H1 (cell line): Measurements from ENCODE around the gene CD3D. TPM values are rescaled to one million over a fixed set of nuclear protein-coding genes. Genes with fewer than 3 reads are reported as not detected.

ENCODE experiments used
- CTCF ChIA-PET: fragments of 300-600 bp; sonication (Branson Sonifier 250); formaldehyde crosslinking; loops from one replicate; lab custom pipeline; 2021; ENCODE audit not compliant: partially characterized antibody; lab: Charles Lee
- POLR2A ChIA-PET: fragments of 300-600 bp; sonication (Branson Sonifier 250); formaldehyde crosslinking; loops from one replicate; lab custom pipeline; 2021; ENCODE audit warnings: inconsistent platforms; ENCODE audit not compliant: partially characterized antibody; lab: Charles Lee
- DNase-seq, 2 experiments: peaks; one replicate each; pipeline versions ENCODE4 v3.0.0 to v3.0.0-alpha.2; 2010 to 2022; ENCODE audit warnings: low spot score in 2 of 2, low read depth in 1 of 2, mixed read lengths in 1 of 2
- FAIRE-seq: peaks from 2 replicates; lab custom pipeline; 2011; peaks lifted over from hg19 to GRCh38; lab: Jason Lieb, UNC
- H2AFZ ChIP-seq: 2 replicates; pipeline ENCODE4 v1.8.1; 2012; ENCODE audit warnings: low read length, inconsistent platforms
- H2AK5ac ChIP-seq: 2 replicates; pipeline ENCODE4 v1.6.1; 2013; ENCODE audit warnings: low read depth, low read length
- H2BK120ac ChIP-seq: replicated peaks from 2 replicates; pipeline ENCODE3; 2013; ENCODE audit warnings: low read depth, low read length, inconsistent platforms
- H2BK12ac ChIP-seq: 2 replicates; pipeline ENCODE4 v1.6.1; 2013; ENCODE audit warnings: low read depth, low read length
- H2BK15ac ChIP-seq: 2 replicates; pipeline ENCODE4 v1.6.1; 2013; ENCODE audit warnings: low read length
- H2BK20ac ChIP-seq: 2 replicates; pipeline ENCODE4 v1.6.1; 2013; ENCODE audit warnings: low read length
- H2BK5ac ChIP-seq: 2 replicates; pipeline ENCODE4 v1.6.1; 2013; ENCODE audit warnings: low read depth, low read length
- H3K14ac ChIP-seq: 2 replicates; pipeline ENCODE4 v1.6.1; 2013; ENCODE audit warnings: inconsistent platforms; ENCODE audit not compliant: insufficient read length
- H3K18ac ChIP-seq: 2 replicates; pipeline ENCODE4 v1.6.1; 2013; ENCODE audit warnings: low read length; ENCODE audit errors: extremely low read depth
- H3K23ac ChIP-seq: 2 replicates; pipeline ENCODE4 v1.6.1; 2013; ENCODE audit warnings: inconsistent platforms; ENCODE audit not compliant: insufficient read length
- H3K23me2 ChIP-seq: 2 replicates; pipeline ENCODE4 v1.6.1; 2013; ENCODE audit warnings: low read depth, low read length
- H3K27ac ChIP-seq: 2 replicates; pipeline ENCODE4 v1.6.1; 2011; ENCODE audit warnings: low read depth, low read length, inconsistent platforms
- H3K27me3 ChIP-seq, 4 experiments: replicated peaks in 1 of 4; 1 replicate in 1 of 4; 2 replicates in 3 of 4; pipeline versions ENCODE4 v1.6.1 to v1.8.1; 2011 to 2013; ENCODE audit warnings: low read length in 3 of 4, mild to moderate bottlenecking in 3 of 4, inconsistent platforms in 2 of 4, mixed read lengths in 2 of 4, moderate library complexity in 1 of 4; ENCODE audit not compliant: control insufficient read depth in 3 of 4, insufficient read depth in 3 of 4; ENCODE audit errors: extremely low read depth in 1 of 4
- H3K36me3 ChIP-seq, 4 experiments: 2 replicates each; pipeline versions ENCODE4 v1.6.1 to v1.8.1; 2011 to 2013; ENCODE audit warnings: mild to moderate bottlenecking in 4 of 4, low read length in 3 of 4, moderate library complexity in 2 of 4, control low read depth in 1 of 4, inconsistent platforms in 1 of 4; ENCODE audit not compliant: insufficient read depth in 4 of 4, control insufficient read depth in 2 of 4
- H3K4ac ChIP-seq: replicated peaks from 2 replicates; pipeline ENCODE3; 2013; ENCODE audit warnings: low read length, low read depth, mixed read lengths, inconsistent platforms; ENCODE audit not compliant: insufficient read length
- H3K4me1 ChIP-seq, 4 experiments: replicated peaks in 1 of 4; 1 replicate in 1 of 4; 2 replicates in 3 of 4; pipeline versions ENCODE4 v1.6.1 to v1.8.1; 2011 to 2013; ENCODE audit warnings: low read length in 3 of 4, inconsistent platforms in 2 of 4, mixed read lengths in 1 of 4; ENCODE audit not compliant: insufficient read depth in 4 of 4, control insufficient read depth in 3 of 4
- H3K4me2 ChIP-seq, 2 experiments: 2 replicates each; pipeline versions ENCODE4 v1.6.1 to v1.8.1; 2011 to 2013; ENCODE audit warnings: low read depth in 2 of 2, low read length in 2 of 2, control low read depth in 1 of 2, inconsistent platforms in 1 of 2, mild to moderate bottlenecking in 1 of 2; ENCODE audit not compliant: insufficient read depth in 1 of 2
- H3K4me3 ChIP-seq, 4 experiments: fragments of 200-600, 300-600 bp in 1 of 4; sonication (generic), shearing (Covaris generic), sonication (Bioruptor Twin) in 1 of 4; 2 replicates each; pipeline versions ENCODE4 v1.5.1 to v1.8.1; 2011 to 2016; ENCODE audit warnings: low read length in 4 of 4, low read depth in 3 of 4, control low read depth in 2 of 4, inconsistent platforms in 2 of 4, mild to moderate bottlenecking in 2 of 4, mixed read lengths in 1 of 4, moderate library complexity in 1 of 4; ENCODE audit not compliant: insufficient read depth in 2 of 4; ENCODE audit errors: extremely low read depth in 1 of 4
- H3K56ac ChIP-seq: replicated peaks from 2 replicates; pipeline ENCODE3; 2013; ENCODE audit warnings: low read depth, mild to moderate bottlenecking, mixed read lengths, low read length, inconsistent platforms; ENCODE audit not compliant: insufficient read length
- H3K79me1 ChIP-seq: 2 replicates; pipeline ENCODE4 v1.6.1; 2013; ENCODE audit warnings: low read depth, low read length, control low read depth
- H3K79me2 ChIP-seq, 2 experiments: 2 replicates each; pipeline versions ENCODE4 v1.6.1 to v1.8.1; 2012 to 2013; ENCODE audit warnings: low read length in 2 of 2, mild to moderate bottlenecking in 2 of 2, inconsistent platforms in 1 of 2; ENCODE audit not compliant: insufficient read depth in 2 of 2, control insufficient read depth in 1 of 2
- H3K9ac ChIP-seq, 4 experiments: replicated peaks in 1 of 4; 1 replicate in 1 of 4; 2 replicates in 3 of 4; pipeline versions ENCODE4 v1.6.1 to v1.8.1; 2011 to 2013; ENCODE audit warnings: low read depth in 3 of 4, low read length in 3 of 4, control low read depth in 2 of 4, mild to moderate bottlenecking in 2 of 4, moderate library complexity in 2 of 4, inconsistent platforms in 1 of 4; ENCODE audit errors: extremely low read depth in 1 of 4
- H3K9me3 ChIP-seq, 2 experiments: 2 replicates each; pipeline versions ENCODE4 v1.6.1 to v1.8.1; 2012 to 2013; ENCODE audit warnings: mild to moderate bottlenecking in 2 of 2, moderate library complexity in 2 of 2, control low read depth in 1 of 2, inconsistent platforms in 1 of 2, low read depth in 1 of 2, low read length in 1 of 2, mixed read lengths in 1 of 2; ENCODE audit not compliant: insufficient read depth in 2 of 2
- H4K20me1 ChIP-seq, 2 experiments: replicated peaks in 1 of 2; 2 replicates each; pipeline versions ENCODE3 to v1.8.1; 2011 to 2013; ENCODE audit warnings: inconsistent platforms in 2 of 2, low read length in 2 of 2, mild to moderate bottlenecking in 1 of 2; ENCODE audit not compliant: insufficient read depth in 2 of 2, control insufficient read depth in 1 of 2
- H4K5ac ChIP-seq: 2 replicates; pipeline ENCODE4 v1.6.1; 2013; ENCODE audit warnings: low read length, low read depth, mixed read lengths, inconsistent platforms; ENCODE audit not compliant: insufficient read length
- H4K8ac ChIP-seq: 2 replicates; pipeline ENCODE4 v1.8.0; 2013; ENCODE audit warnings: mild to moderate bottlenecking, moderate library complexity, low read length, inconsistent platforms; ENCODE audit not compliant: insufficient read depth; ENCODE audit errors: extremely low read depth
- H4K91ac ChIP-seq: replicated peaks from 2 replicates; pipeline ENCODE3; 2013; ENCODE audit warnings: low read length, mixed read lengths, inconsistent platforms; ENCODE audit not compliant: insufficient read length
- ASH2L ChIP-seq: fragments of 200-600, 300-600 bp; sonication (generic); IDR thresholded peaks from one replicate; pipeline ENCODE4 v1.7.1; 2017; ENCODE audit warnings: low read length
- CBX5 ChIP-seq: fragments of 300-800, 300-1000 bp; sonication (generic); IDR thresholded peaks from 2 replicates; pipeline ENCODE4 v1.7.1; 2016; ENCODE audit warnings: antibody characterized with exemption, low read length, low read depth
- CTCF ChIP-seq, 3 experiments: IDR thresholded peaks; 1 replicate in 2 of 3; 2 replicates in 1 of 3; pipeline versions ENCODE4 v1.5.1 to v1.6.1; 2011; ENCODE audit warnings: low read length in 3 of 3, mild to moderate bottlenecking in 3 of 3, inconsistent platforms in 2 of 3, low read depth in 1 of 3, moderate library complexity in 1 of 3; ENCODE audit not compliant: insufficient read depth in 1 of 3; ENCODE audit errors: control extremely low read depth in 1 of 3
- GABPA ChIP-seq: IDR thresholded peaks from 2 replicates; pipeline ENCODE4 v1.6.1; 2011; ENCODE audit warnings: mild to moderate bottlenecking, low read length, moderate library complexity, borderline replicate concordance; ENCODE audit not compliant: insufficient read depth
- GTF2F1 ChIP-seq: IDR thresholded peaks from 2 replicates; pipeline ENCODE4 v1.6.1; 2012; ENCODE audit warnings: low read depth, low read length, improper control_type of control experiment, borderline replicate concordance
- SIRT6 ChIP-seq: IDR thresholded peaks from one replicate; pipeline ENCODE4 v1.7.1; 2012; ENCODE audit warnings: low read length, inconsistent platforms
- SIX5 ChIP-seq: IDR thresholded peaks from 2 replicates; pipeline ENCODE4 v1.6.1; 2011; ENCODE audit warnings: mild to moderate bottlenecking, low read depth, low read length
- WGBS, 2 experiments: shearing (Covaris generic) in 1 of 2; methylation state at CpG; one replicate each; pipeline versions ENCODE4 v1.1.6 to v1.1.7; 2013 to 2015; ENCODE audit warnings: low lambda C conversion rate in 2 of 2, mixed read lengths in 2 of 2, inconsistent platforms in 1 of 2, low coverage in 1 of 2, missing lambda C conversion rate in 1 of 2; ENCODE audit not compliant: insufficient replicate concordance in 2 of 2, insufficient coverage in 1 of 2, insufficient read length in 1 of 2; ENCODE audit errors: extremely low coverage in 1 of 2, missing lambda C conversion rate in 1 of 2; 5-methylcytosine and 5-hydroxymethylcytosine counted together
- polyA plus RNA-seq, 7 experiments: library from polyadenylated mRNA; depleted of rRNA in 3 of 7; stranded (reverse) in 5 of 7; unstranded in 2 of 7; fragments of >200 nt in 5 of 7; fragments of 200-250 nt in 2 of 7; gene quantifications; 1 replicate in 5 of 7; 2 replicates in 1 of 7; 4 replicates in 1 of 7; pipeline versions ENCODE4 v1.2.1 to v1.2.3, GENCODE V29; 2011 to 2013; ENCODE audit warnings: missing spikeins in 2 of 7, mixed read lengths in 2 of 7
- total RNA-seq: library from RNA; stranded (reverse); fragmentation: NEBNext Ultra II Directional; extraction: Animal tissue kit (Norgen Biotek cat#: 25700); gene quantifications from 2 replicates; pipeline ENCODE4 v1.2.1, GENCODE V29; 2021

CD3D gene
- total and polyA plus RNA-seq, 2 of the 8 experiments (the other 6 are each of a cell fraction or from before 2014, with no cell fraction given) = not detected

DNA sequence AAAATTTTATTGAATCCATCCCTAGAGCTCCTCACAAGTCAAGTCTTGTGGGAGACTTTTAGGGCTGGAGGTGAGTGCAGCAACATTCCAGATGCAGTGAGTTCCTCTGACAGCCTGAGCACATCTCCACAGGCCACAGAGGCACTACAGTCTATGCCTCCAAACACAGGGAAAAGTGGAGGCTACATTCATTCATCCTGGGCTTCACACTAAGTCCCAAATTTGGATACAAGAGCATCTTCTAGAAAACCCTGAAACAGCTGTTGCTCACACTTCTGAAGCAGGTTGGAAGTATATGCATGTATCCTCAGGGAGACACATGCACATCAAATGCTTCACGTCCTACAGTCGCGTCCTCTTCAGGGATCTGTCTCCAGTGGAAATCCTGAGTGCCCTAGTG lies 1.2 kb downstream of the CD3D start:
- H3K4me3 ChIP-seq = no peak overlapping the region
- no peak overlapping the region for H3K23ac ChIP-seq
- 94% methylated on average over 3 of the region's 3 CpGs; no CpG with 5 or more reads in 1 of the 2 experiments for WGBS, 2 experiments
- H3K18ac ChIP-seq = no peak overlapping the region
- H3K56ac ChIP-seq = no peak overlapping the region
- no peak for DNase-seq
- no peak overlapping the region for H2AFZ ChIP-seq
- no peak overlapping the region for H2AK5ac ChIP-seq
- no peak overlapping the region for H4K5ac ChIP-seq
- H2BK120ac ChIP-seq = no peak overlapping the region
- H3K79me1 ChIP-seq = no peaks in the 10 kb centered on the region; the same call in 1 of the 2 replicates
- no peaks in the 10 kb centered on the region for H3K4me1 ChIP-seq
- H2BK15ac ChIP-seq = no peak overlapping the region
- no peak for FAIRE-seq
- H4K20me1 ChIP-seq = no peaks in the 10 kb centered on the region
- no peaks in the 10 kb centered on the region for H3K9me3 ChIP-seq
- H3K23me2 ChIP-seq = no peaks in the 10 kb centered on the region
- no peak overlapping the region for H4K91ac ChIP-seq
- no peak overlapping the region for H3K4ac ChIP-seq
- no peaks in the 10 kb centered on the region for H3K36me3 ChIP-seq
- H2BK20ac ChIP-seq = no peak overlapping the region
- H3K4me2 ChIP-seq = no peak overlapping the region
- H4K8ac ChIP-seq = no peak overlapping the region
- POLR2A ChIA-PET = no interaction called here
- H3K27me3 ChIP-seq = no peaks in the 10 kb centered on the region; a peak in 1 of 7 replicates
- no peak overlapping the region for H3K27ac ChIP-seq
- H2BK12ac ChIP-seq = no peak overlapping the region
- H3K9ac ChIP-seq = no peak overlapping the region
- no peak overlapping the region for H3K14ac ChIP-seq
- CTCF ChIA-PET = interaction anchor here (0.6 to 4.9 kb wide), 5 partner anchors 11 to 76 kb away, joined by 3 to 24 read pairs (median 3); partner anchors contain the start of gene MPZL2
- H2BK5ac ChIP-seq = no peak overlapping the region
- no peaks in the 10 kb centered on the region for H3K79me2 ChIP-seq
- TF ChIP-seq ASH2L = no peak
- TF ChIP-seq GTF2F1 = no peak
- no peak for TF ChIP-seq GABPA
- no peak for TF ChIP-seq SIX5
- TF ChIP-seq CTCF (IDR thresholded peaks at IDR 0.05; ENCODE audit: control extremely low read depth in 1 of 3, insufficient read depth in 1 of 3, low read depth in 1 of 3, low read length in 3 of 3) = no peak
- TF ChIP-seq CBX5 = no peak
- TF ChIP-seq SIRT6 = no peak
